ENCODE results near the gene RNF4.
"Not testable (repeated sequence)": the region's sequence is repeated elsewhere in the genome, so short reads cannot be mapped to it uniquely, and the experiment has no call there.

The RNF4 gene

DNA sequence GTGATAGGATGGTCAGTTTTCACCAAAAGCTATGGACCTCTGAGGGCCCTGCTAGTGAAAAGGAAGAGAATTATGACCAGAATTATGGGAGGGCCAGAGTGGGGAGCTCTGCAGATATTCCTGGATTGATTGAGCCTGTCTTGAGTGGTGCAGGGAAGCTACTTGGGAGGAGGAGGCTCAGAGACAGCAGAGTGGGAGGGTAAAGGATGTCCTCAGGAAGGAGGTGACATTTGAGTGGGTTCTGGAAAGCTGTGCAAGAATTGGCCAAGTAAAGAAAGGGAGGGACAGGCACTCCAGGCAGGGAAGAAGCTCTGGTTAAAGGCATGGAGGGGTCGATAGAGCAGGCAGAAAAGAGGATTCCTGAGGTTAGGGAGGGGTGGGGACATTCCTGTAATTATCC lies 24.1 kb downstream of the RNF4 start:
- DNase-seq = no peak

DNA sequence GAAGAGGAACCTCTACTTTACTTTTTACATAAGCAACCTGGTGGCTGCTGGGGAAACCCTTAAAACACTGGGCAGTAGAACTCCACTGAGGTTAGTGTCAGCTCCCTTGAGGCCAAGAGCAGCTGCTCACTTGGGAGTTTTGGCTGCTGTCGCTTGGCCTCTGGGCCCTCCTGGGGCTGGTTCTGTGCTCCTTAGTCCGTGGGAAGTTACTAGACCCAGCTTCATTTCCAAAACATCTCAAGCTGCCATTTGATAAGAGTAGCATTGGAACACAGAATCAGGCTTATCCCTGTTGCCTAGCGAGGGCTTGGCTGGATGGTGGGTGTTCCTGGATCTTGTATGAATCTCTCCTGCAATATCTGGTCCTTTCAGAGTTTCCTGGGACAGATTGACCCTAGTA lies 26.1 kb downstream of the RNF4 start:
- DNase-seq = no peak

DNA sequence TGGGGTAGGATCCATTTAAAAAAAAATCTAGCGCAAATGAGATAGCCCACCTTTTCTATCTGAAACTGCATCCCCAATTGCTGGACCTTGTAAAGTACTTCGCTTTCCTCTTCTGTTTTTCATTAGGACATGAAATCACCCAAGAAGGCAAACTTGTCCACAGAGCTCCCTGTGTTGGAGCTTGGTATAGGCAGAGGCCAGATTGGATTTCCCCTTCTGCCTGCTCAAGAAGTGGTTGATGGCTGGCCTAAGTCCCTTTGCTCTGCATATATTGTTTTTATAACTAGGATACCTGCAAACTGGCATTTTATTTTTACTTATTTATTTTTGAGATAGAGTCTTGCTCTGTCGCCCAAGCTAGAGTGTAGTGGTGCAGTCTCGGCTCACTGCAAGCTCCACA lies 28.4 kb downstream of the RNF4 start:
- no peak for DNase-seq

DNA sequence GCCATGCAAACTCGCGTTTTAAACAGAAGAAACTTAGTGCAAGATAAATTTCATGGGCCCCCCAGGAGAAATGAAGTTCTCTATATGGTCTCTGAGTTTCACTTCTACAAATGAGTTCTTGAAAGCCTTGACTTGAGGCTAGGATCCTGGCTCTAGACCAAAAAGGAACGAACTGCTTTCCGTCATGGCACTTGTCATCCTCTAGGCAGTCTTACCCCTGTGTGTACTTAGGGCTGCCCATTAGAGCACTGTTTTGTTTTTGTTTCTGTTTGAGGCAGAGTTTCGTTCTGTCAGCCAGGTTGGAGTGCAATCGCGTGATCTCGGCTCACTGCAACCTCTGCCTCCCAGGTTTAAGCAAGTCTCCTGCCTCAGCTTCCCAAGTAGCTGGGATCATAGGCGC lies 29.0 kb downstream of the RNF4 start:
- no peak for DNase-seq

DNA sequence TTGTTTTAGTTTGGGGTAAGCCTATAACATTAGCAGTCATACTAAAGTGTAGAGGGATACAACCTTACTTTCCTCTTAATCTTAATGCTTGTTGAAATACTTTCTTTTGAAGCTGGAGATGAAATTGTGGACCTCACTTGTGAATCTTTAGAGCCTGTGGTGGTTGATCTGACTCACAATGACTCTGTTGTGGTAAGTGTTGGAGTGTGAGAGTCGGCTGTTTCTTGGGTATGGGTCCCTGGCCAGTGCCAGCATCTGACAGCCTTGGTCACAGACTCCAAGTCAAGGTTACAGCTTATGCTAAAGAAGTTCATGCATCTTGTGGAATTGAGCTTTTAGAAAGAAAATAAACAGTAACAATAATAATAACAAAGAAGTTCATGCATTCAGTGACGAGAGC lies 31.6 kb downstream of the RNF4 start:
- DNase-seq = no peak

DNA sequence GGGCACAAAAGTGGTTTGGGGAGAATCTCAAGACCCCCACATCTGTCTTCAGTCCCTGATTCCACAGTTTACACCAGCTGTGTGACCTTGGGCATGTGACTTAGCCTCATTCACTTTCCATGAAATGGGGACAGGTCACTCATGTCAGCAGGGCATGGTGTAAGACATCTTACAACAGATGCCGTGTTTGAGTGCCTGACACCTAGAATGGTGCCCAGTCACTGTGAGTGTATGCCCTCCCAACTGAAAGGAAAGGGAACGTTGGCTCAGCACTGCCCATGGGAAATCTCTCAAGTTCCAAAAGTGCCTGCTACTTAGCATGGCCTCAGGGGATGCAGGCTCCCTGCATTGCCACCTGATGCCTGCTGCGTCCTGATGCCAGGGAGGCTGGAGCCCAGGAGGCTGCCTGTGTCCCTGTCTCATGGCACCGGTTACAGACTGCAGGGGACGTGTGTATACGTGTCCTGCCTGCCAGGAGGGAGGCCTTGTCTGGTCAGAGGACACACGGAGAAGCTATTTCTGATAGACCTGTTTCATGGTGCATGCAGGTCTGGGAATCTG lies 32.2 kb downstream of the RNF4 start:
- DNase-seq = no peak

DNA sequence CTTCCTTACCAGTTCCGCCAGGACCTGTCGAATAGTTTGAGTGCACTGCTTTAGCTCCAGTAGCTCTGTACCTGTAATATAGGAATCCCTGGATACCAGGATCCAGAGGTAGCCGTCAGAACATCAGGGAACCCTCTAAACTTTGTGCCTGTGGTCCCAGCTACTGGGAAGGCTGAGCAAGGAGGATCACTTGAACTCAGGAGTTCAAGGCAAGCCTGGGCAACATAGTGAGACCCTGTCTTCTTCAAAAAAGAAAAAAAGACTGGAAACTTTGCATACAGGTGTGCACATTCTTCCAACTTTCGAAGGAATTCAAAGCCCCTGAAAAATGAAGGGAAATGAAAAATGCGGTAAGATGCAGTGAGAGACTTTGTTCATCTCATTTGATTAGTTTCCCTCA lies 34.9 kb downstream of the RNF4 start:
- no peak for DNase-seq

DNA sequence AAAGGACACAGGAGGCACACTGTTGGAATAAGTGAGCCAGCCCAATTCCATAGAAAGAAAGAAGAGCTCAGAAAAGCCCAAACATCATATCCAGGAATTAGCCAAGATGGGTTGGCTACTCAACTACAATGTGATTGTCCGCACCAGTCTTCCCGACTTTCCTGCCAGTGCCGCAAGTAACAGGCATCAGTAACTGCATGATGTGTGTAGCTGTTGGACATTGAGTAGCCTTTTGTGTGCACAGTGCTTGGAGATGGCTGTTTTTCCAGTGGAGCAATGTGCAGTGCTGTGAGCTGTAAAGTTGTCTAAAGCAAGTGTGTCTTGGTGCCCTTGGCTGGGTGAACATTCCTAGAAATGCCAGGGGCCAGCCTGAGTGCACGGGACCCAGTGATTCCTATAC lies 38.4 kb downstream of the RNF4 start:
- DNase-seq = no peak

DNA sequence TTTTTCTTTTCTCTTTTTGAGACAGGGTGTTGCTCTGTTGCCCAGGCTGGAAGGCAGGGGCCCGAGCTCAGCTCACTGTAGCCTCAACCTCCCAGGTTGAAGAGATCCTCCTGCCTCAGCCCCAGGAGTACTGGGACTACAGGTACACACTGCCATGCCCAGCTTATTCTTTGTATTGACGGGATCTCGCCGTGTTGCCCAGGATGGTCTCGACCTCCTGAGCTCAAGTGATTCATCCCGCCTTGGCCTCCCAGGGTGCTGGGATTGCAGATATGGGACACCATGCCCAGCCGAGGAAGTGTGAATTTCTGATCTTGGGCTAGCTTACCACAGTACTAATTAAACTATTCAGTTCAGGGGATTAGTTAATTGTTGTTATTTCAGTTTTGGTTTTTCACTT lies 38.9 kb downstream of the RNF4 start:
- no peak for DNase-seq

DNA sequence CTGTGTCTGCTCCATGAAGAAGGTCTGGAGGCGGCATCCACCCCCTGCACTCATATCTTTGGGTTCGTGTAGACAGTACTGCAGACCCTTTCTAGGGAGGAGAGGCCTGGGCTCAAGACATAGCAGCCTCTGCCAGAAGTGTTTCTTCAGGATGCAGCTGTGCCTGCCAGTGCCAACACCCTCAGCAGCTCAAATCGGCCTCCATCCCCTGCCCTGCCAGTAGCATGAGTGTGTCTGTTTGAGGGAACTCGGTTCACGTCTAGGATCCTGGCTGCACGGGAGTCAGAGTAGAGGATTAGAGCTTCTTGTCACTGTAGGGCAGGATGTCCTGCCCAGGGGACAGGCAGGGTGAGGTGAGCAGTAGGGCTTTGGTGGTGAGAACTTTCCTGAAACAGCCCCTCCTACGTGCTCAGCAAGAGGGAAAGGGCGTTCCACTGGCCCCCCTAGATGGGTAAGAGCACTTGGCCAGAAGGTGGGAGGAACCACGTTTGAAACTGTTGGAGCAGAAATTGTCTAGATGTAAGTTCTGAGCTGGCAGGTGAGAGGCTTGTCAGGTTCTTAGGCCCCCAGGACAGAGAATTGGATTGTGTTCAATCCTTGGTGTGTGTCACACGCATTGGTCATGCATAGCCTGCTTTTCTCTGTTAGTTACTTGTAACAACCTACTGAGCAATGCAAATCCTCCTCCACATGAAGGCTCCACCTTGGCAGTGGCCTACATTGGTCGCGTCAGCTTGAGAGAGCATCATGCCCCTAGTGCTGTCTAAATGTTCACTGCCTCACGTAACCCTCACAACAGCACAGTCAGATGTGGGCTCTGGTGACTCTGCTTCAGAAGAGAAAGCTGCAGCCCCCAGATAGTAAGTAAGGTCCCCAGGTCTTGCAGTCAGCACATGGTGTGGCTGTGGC lies 41.7 kb downstream of the RNF4 start:
- no peak for DNase-seq

DNA sequence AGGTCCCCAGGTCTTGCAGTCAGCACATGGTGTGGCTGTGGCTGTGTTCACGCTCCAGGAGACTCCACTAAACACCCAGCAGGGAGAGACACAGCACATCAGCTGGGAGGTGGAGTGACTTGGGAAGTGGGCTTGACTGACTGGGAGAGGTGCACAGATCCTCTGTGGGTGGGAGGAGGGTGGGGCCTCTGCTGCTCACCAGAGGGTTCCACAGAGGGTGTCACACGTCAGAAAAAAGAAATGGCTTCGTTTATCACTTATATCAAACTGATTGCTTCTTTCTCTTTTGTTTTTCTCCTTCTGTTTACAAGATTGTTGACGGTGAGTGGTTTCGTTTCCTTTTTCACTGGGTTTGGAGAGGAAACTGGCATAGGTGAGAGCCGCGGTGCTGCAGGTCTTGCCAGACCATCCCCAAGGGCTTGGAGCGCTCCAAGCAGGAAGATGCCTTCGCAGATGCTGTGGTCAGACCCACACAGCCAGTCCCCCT lies 42.8 kb downstream of the RNF4 start:
- no peak for DNase-seq

DNA sequence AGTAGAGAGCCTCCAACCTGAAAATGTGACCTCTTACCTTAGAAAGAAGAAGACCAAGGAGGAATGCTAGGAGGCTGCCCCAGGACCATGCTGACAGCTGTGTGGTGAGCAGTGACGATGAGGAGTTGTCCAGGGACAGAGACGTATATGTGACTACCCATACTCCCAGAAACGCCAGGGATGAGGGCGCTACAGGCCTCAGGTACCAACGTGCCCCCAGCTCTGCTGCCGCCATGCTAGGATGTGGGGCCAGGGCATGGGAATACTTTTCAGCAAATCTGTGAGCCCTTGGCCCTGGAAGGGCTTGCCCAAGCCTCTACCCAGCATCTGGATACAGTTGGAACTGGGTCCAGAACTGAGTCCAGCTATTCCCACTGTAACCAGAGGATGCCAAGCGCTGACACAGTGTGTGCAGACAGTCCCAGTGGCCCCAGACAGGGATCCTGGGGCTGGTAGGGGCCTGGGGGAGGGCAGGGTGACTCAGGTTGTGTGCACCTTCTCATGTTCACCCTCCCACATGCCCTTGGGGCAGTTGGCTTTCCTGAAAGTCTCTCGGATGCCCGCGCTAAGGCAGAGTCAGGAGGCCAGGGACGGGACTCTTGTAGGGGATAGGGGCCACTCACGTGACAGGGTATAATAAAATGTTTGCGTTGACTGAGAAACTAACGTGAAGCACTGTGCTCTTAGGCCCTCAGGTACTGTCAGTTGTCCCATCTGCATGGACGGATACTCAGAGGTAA lies 43.7 kb downstream of the RNF4 start:
- DNase-seq = no peak

DNA sequence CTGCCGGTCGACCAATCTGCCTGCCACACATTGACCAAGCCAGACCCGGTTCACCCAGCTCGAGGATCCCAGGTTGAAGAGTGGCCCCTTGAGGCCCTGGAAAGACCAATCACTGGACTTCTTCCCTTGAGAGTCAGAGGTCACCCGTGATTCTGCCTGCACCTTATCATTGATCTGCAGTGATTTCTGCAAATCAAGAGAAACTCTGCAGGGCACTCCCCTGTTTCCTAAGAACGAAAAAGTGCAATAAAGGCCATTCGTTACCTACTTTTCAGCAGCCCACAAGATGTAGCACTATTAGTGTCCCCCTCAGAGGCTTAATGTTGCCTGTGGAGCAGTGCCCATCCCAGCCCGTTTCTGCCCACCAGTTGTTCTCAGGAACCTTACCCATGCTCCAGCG lies 45.3 kb downstream of the RNF4 start:
- DNase-seq = not testable (repeated sequence)

DNA sequence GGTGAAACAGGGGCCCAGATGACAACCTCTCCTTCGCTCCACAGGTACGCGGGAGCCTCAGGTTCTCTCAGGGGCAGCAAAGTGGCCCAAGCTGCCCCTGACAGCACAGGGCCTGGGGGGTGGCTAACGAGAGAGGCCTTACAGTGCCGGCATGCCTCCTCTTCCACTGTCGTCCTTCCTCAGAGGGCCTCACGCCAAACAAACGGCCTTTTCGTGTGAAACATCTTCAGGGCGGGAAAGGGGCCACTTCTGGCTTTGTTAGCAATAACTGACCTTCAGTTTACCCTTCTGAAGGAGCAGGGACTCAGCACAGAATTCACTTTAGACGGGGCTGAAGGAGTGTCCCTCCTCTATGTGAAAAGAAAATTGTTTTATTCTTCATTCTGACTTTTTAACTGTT lies 46.0 kb downstream of the RNF4 start:
- DNase-seq = not testable (repeated sequence)

DNA sequence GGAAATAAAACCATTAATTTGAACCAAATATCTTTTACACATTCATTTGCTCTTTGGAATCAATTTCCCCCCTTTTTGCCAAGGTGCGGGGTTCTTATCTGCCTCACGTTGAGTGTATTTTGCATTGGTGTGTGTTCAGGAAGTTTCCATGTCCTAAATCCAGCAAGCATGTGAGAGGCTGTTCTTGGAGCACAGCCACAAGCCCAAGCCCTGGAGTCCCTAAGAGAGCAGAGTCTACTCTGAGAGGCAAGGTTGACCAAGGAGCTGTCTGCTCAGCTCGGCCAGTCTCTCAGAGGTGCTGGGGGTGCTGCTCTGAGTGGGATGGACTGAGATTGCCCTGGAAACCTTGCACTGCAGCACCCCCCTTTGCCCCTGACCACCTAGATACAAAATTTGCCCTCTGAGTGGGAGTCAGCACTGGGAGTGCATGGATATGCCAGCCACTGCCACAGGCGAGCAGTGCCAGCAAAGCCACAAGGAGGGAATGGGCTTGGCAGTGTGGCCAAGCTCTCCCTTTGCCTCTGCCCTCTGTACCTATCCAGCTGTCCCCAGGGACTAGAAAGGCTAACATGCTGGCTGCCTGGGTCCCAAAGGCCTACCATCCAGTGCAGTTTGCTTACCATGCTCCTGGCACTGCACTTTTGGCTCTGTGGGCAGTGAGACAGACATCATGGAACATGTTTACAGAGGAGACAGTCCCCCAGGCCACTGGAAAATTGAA lies 47.1 kb downstream of the RNF4 start:
- DNase-seq = no peak

DNA sequence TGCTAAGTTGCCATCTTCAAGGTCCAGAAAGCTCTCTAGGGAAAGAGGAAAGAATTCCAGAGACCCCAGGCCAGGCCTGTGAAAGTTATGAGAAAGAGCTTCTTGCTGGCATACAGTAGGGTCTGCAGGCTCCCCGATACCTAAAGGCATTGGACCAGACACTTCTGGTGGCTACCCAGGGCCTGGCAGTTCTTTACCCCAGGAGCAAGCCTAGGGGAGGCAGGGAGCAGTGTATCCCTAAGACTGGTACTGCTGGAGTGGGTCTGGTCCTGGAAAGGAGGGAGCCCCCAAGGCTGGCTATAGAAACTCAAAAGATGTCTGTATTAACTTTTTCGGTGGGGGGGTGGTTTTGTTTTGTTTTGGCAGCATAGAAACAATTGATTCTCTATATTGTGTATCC lies 47.7 kb downstream of the RNF4 start:
- no peak for DNase-seq

DNA sequence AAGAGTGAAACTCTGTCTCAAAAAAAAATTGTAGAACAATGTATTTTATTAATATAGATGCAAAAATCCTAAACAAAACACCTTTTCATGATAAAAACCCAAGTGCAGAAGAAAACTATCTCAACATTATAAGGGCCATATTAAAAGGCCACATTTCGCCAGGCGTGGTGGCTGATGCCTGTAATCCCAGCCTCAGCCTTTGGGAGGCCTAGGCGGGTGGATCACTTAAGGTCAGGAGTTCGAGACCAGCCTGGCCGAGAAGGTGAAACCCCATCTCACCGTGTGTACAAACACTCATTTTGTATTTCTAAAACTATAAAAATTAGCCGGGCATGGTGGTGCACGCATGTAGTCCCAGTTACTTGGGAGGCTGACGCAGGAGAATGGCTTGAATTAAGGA lies 57.7 kb downstream of the RNF4 start:
- no peak for DNase-seq

DNA sequence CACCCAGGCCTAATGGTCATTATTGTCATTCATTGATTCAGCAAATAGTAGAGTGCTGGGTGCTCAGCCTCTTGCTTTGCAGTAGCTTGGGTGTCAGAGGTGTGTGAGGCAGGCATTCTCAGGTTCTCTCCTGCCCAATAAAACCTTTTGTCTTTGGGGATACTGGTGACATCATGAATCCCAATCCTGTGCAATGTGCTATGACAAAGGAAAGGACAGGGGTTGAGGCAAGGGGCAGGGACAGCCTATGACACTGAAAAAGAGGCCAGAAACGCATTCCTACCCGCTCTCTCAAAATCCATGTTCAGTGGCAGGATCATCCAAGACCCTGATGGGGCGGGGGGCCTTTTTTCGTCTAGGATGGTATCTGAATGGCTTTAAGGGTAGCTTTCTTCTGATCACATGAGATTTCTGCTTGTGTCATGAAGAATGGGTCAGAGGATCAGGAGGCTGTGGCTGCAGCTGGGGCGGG lies 66.0 kb downstream of the RNF4 start:
- DNase-seq = no peak

DNA sequence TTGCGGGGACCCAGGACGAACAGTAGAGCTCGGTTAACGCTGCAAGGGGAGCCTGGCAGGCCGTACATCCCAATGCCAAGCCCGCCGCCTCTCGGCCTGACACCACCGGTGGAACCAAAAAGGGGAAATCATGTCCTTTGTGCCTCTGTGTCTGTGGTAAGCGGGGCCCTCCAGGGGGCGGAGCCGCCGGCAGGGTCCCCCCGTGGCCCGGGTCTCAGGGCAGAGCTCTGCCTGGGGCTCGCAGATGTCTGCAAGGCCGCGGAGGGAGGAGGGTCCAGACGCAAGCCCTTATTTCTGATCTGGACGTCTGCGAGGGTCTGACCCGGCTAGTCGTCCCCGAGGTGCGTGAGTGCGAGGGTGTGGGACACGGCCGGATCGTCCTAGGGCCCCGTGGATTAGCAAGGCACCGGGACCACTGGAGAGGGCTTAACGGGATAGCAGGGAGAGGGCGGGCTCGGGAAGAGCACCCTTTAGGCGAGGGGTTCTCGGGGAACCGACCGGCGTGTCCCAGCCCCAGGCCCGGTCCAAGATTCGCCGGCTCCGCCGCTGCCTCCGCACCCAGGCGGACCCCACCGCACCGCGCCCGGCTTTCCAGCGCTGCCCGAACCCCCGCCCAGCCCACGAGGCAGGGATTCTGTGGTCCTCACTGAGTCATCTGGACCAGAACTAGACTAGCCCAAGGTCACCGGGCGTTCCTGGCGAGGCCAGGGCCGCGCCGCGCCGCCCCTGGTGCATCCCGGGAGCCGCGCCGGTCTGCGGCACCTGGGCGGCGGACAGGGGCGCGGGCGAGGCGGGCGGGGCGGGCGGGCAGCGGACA lies 66.7 kb downstream of the RNF4 start:
- DNase-seq = peak; percentile 34

DNA sequence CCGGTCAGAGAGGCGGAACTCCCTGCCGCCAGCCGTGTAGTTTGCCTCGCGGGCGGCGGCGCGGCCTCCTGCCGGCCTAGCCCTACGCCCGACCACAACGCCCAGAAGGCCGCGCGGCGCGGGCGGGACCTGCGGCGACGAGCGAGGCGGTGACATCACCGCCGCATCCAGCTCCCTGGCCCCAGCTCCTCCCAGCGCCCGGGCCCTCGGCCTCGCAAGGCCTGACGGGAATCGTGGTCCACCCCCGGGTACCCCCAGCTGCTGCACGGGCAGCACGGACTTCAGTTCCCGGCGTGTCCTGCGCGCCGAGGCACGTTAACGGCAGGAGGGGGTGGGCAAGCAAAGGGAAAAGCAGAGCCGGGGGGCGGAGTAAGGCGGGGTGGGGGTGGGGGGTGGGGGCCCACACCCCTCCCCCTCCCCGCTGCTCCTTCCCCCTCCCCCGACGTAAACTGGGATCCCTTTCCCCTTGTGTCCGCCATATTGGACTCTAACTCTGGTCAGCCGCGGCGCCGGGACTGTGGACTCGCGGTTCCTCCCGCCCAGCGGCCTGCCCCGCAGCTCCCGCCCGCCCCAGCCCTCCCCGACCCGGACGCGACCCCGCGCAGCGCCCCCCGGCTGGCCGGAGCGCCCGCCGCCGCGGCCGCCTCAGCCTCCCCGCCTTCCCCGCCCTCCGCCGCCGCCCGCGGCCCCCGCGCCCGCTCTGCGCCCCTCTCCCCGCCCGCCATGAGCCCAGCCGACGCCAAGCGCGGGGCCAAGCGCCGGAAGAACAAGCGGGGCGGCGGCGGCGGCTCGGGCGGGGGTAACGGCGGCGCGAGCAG lies 67.5 kb downstream of the RNF4 start, which contains the start of gene FAM193A:
TSS of gene FAM193A (plus strand) at position 455 of the 818 bp plus-strand sequence. CDS start at position 724, 269 bp downstream.
- peak; percentile 98 for DNase-seq
